GM18861 (cell line): ENCODE data around the gene XG.
A peak's percentile ranks its signal among the peaks of the same experiment; 100 is the strongest.

Source experiments
- ATAC-seq: cut with Tn5 transposase; IDR thresholded peaks from one replicate; pipeline ENCODE4 v1.9.1; 2021; ENCODE audit not compliant: unreplicated experiment

The XG gene

GRCh38 chrX:2812161-2812907, 60.5 kb downstream of the XG start:
- peak; percentile 68 for ATAC-seq

- ATAC-seq = no peak
Observed at GRCh38 chrX:2817036-2817435, 65.2 kb downstream of the XG start.

- ATAC-seq = no peak
Observed at GRCh38 chrX:2819345-2820135, 67.7 kb downstream of the XG start.

GRCh38 chrX:2820136-2820771, 68.4 kb downstream of the XG start:
- no peak for ATAC-seq

- no peak for ATAC-seq
Observed at GRCh38 chrX:2823795-2824386, 72.1 kb downstream of the XG start.

GRCh38 chrX:2824886-2825285, 73.0 kb downstream of the XG start:
- no peak for ATAC-seq

- no peak for ATAC-seq
Observed at GRCh38 chrX:2828344-2828958, 76.6 kb downstream of the XG start, which contains the start of gene GYG2. Gene GYG2 (plus strand): TSS chrX:2828930. CDS start chrX:2830189, 1,259 bp downstream.

- ATAC-seq = no peak
Observed at GRCh38 chrX:2828959-2829411, 77.1 kb downstream of the XG start.

GRCh38 chrX:2829469-2830246, 77.8 kb downstream of the XG start:
- ATAC-seq = no peak

- no peak for ATAC-seq
Observed at GRCh38 chrX:2831471-2832228, 79.8 kb downstream of the XG start.

GRCh38 chrX:2837961-2838360, 86.1 kb downstream of the XG start:
- ATAC-seq = no peak

GRCh38 chrX:2840961-2841360, 89.1 kb downstream of the XG start:
- ATAC-seq = no peak

- ATAC-seq = no peak
Observed at GRCh38 chrX:2841537-2841936, 89.7 kb downstream of the XG start.

- no peak for ATAC-seq
Observed at GRCh38 chrX:2846992-2847391, 95.2 kb downstream of the XG start.

- ATAC-seq = no peak
Observed at GRCh38 chrX:2848871-2849301, 97.0 kb downstream of the XG start.

GRCh38 chrX:2854918-2855317, 103.1 kb downstream of the XG start:
- no peak for ATAC-seq

- ATAC-seq = no peak
Observed at GRCh38 chrX:2855761-2856160, 103.9 kb downstream of the XG start.

GRCh38 chrX:2857566-2857965, 105.7 kb downstream of the XG start:
- no peak for ATAC-seq

- no peak for ATAC-seq
Observed at GRCh38 chrX:2859197-2859797, 107.5 kb downstream of the XG start.
